A549 (cell line): Measurements from ENCODE around the gene PLSCR3. TPM values are rescaled to one million over a fixed set of nuclear protein-coding genes. Genes with fewer than 3 reads are reported as not detected.

Experiments
- ATAC-seq, 2 experiments: fragments of 200-7000 bp in 1 of 2; fragments of >200 bp in 1 of 2; cut with Nextera tagmentation in 1 of 2; cut with Tn5 transposase in 1 of 2; 3 replicates each; pipeline versions ENCODE4 v1.8.0 to v1.9.1; 2018 to 2020; ENCODE audit warnings: mild to moderate bottlenecking in 1 of 2, moderate library complexity in 1 of 2
- CTCF ChIA-PET: fragments of 300-600 bp; sonication (Branson Sonifier 250); formaldehyde crosslinking; extraction: SDS; loops from one replicate; lab custom pipeline; 2021; ENCODE audit warnings: antibody characterized with exemption, inconsistent platforms; lab: Yijun Ruan, JAX
- POLR2A ChIA-PET: fragments of 350-600 bp; formaldehyde crosslinking; extraction: SDS; loops from one replicate; lab custom pipeline; 2021; ENCODE audit warnings: antibody characterized with exemption, inconsistent platforms; lab: Yijun Ruan, JAX
- DNase-seq, 2 experiments: peaks; one replicate each; pipeline versions ENCODE4 v3.0.0 to v3.0.0-alpha.2; 2011 to 2016; ENCODE audit warnings: low read depth in 1 of 2, low spot score in 1 of 2
- FAIRE-seq: peaks from 2 replicates; lab custom pipeline; 2011; peaks lifted over from hg19 to GRCh38; lab: Jason Lieb, UNC
- H3K27ac ChIP-seq, 2 experiments: fragments of >200 bp; sonication (Bioruptor Twin); formaldehyde crosslinking; 3 replicates each; pipeline ENCODE4 v1.5.1; 2016 to 2017
- H3K4me1 ChIP-seq: fragments of >200 bp; sonication (Bioruptor Twin); formaldehyde crosslinking; 3 replicates; pipeline ENCODE4 v1.6.1; 2016
- H3K4me2 ChIP-seq: fragments of >200 bp; sonication (Bioruptor Twin); formaldehyde crosslinking; 3 replicates; pipeline ENCODE4 v1.6.1; 2016
- H3K4me3 ChIP-seq: fragments of >200 bp; sonication (Bioruptor Twin); formaldehyde crosslinking; 3 replicates; pipeline ENCODE4 v1.5.1; 2016
- H3K9me3 ChIP-seq: fragments of >200 bp; sonication (Bioruptor Twin); formaldehyde crosslinking; 3 replicates; pipeline ENCODE4 v1.6.1; 2016
- BCL3 ChIP-seq: fragments of >200 bp; sonication (Bioruptor Twin); formaldehyde crosslinking; IDR thresholded peaks from 3 replicates; pipeline ENCODE4 v1.6.1; 2016
- BHLHE40 ChIP-seq: IDR thresholded peaks from 2 replicates; pipeline ENCODE4 v1.6.1; 2012; ENCODE audit warnings: low read depth, low read length, inconsistent platforms
- CHD2 ChIP-seq: fragments of 150-350 bp; IDR thresholded peaks from 2 replicates; pipeline ENCODE4 v1.6.1; 2014; ENCODE audit warnings: low read length; ENCODE audit not compliant: partially characterized antibody
- E2F6 ChIP-seq: IDR thresholded peaks from 2 replicates; pipeline ENCODE4 v1.6.1; 2012; ENCODE audit warnings: low read depth, borderline replicate concordance
- EHF ChIP-seq: fragments of 250-450 bp; sonication (Bioruptor Pico); IDR thresholded peaks from 2 replicates; pipeline ENCODE4 v1.5.0; 2020; ENCODE audit warnings: mild to moderate bottlenecking
- EHMT2 ChIP-seq: fragments of 200-600 bp; sonication (generic); IDR thresholded peaks from 2 replicates; pipeline ENCODE4 v1.6.1; 2016; ENCODE audit warnings: antibody characterized with exemption, low read depth, mild to moderate bottlenecking, moderate library complexity
- EP300 ChIP-seq, 2 experiments: fragments of >200 bp; sonication (Bioruptor Twin); formaldehyde crosslinking; IDR thresholded peaks; 2 replicates in 1 of 2; 3 replicates in 1 of 2; pipeline ENCODE4 v1.6.1; 2016 to 2017
- FOSB ChIP-seq: fragments of 250-450 bp; sonication (Bioruptor Pico); IDR thresholded peaks from 2 replicates; pipeline ENCODE4 v1.5.0; 2020; ENCODE audit warnings: mild to moderate bottlenecking, moderate library complexity
- FOSL2 ChIP-seq, 2 experiments: fragments of 450-650 bp in 1 of 2; fragments of >200 bp in 1 of 2; sonication (Bioruptor Twin) in 1 of 2; formaldehyde crosslinking; IDR thresholded peaks; 2 replicates each; pipeline versions ENCODE4 v1.5.0 to v1.6.1; 2016 to 2020; ENCODE audit warnings: mild to moderate bottlenecking in 1 of 2, moderate library complexity in 1 of 2
- HEYL ChIP-seq: fragments of 250-450 bp; sonication (Bioruptor Pico); IDR thresholded peaks from 2 replicates; pipeline ENCODE4 v1.8.0; 2021; ENCODE audit warnings: mild to moderate bottlenecking, moderate library complexity
- HOXA7 ChIP-seq: fragments of 250-450 bp; sonication (Bioruptor Pico); IDR thresholded peaks from 2 replicates; pipeline ENCODE4 v1.5.0; 2020; ENCODE audit warnings: mild to moderate bottlenecking, moderate library complexity
- KDM5A ChIP-seq: fragments of 200-600 bp; sonication (generic); IDR thresholded peaks from 2 replicates; pipeline ENCODE4 v1.6.1; 2016; ENCODE audit warnings: antibody characterized with exemption, mild to moderate bottlenecking
- MAFK ChIP-seq: fragments of 450-650 bp; IDR thresholded peaks from 2 replicates; pipeline ENCODE4 v1.6.1; 2014; ENCODE audit not compliant: partially characterized antibody
- MAX ChIP-seq: IDR thresholded peaks from 2 replicates; pipeline ENCODE4 v1.6.1; 2012
- MYC ChIP-seq: IDR thresholded peaks from 2 replicates; pipeline ENCODE4 v1.6.1; 2012; ENCODE audit warnings: mild to moderate bottlenecking, inconsistent platforms, low read length, improper control_type of control experiment, borderline replicate concordance
- POLR2A ChIP-seq: IDR thresholded peaks from 2 replicates; pipeline ENCODE4 v1.6.1; 2012; ENCODE audit warnings: mild to moderate bottlenecking, low read length
- POLR2AphosphoS2 ChIP-seq: conservative IDR thresholded peaks from 2 replicates; pipeline ENCODE4 v1.6.1; 2012; ENCODE audit warnings: low read length, improper control_type of control experiment, inconsistent platforms
- RCOR1 ChIP-seq: fragments of 150-350 bp; IDR thresholded peaks from 2 replicates; pipeline ENCODE4 v1.6.1; 2014; ENCODE audit warnings: antibody characterized with exemption, low read length, low read depth
- SMC3 ChIP-seq: fragments of >200 bp; sonication (Bioruptor Twin); formaldehyde crosslinking; IDR thresholded peaks from 3 replicates; pipeline ENCODE4 v1.6.1; 2018; ENCODE audit warnings: inconsistent platforms
- TP53 ChIP-seq: fragments of 250-450 bp; sonication (Bioruptor Pico); IDR thresholded peaks from 2 replicates; pipeline ENCODE4 v1.5.0; 2021; ENCODE audit warnings: mild to moderate bottlenecking, moderate library complexity
- USF2 ChIP-seq: fragments of 450-650 bp; IDR thresholded peaks from 2 replicates; pipeline ENCODE4 v1.6.1; 2014; ENCODE audit warnings: antibody characterized with exemption
- ZC3H11A ChIP-seq: fragments of 450-650 bp; IDR thresholded peaks from 2 replicates; pipeline ENCODE4 v1.6.1; 2014; ENCODE audit warnings: antibody characterized with exemption, mild to moderate bottlenecking
- ZFP36 ChIP-seq: fragments of 450-650 bp; IDR thresholded peaks from 2 replicates; pipeline ENCODE4 v1.6.1; 2014; ENCODE audit warnings: borderline replicate concordance; ENCODE audit not compliant: partially characterized antibody
- ZNF302 ChIP-seq: fragments of 250-450 bp; sonication (Bioruptor Pico); IDR thresholded peaks from 2 replicates; pipeline ENCODE4 v1.9.0; 2021; ENCODE audit warnings: inconsistent platforms, mild to moderate bottlenecking, moderate library complexity
- WGBS: methylation state at CpG from one replicate; pipeline ENCODE4 v1.1.6; 2017; ENCODE audit errors: missing lambda C conversion rate; 5-methylcytosine and 5-hydroxymethylcytosine counted together
- polyA plus RNA-seq, 4 experiments: library from polyadenylated mRNA; depleted of rRNA in 3 of 4; stranded (reverse); fragments of >200 nt; fragmentation: RNase III in 1 of 4; extraction: RNeasy Plus Mini Kit Qiagen cat#74134 plus additional on column Dnase treatment in 1 of 4; gene quantifications; 2 replicates in 3 of 4; 3 replicates in 1 of 4; pipeline ENCODE4 v1.2.3, GENCODE V29; 2011 to 2017

PLSCR3 gene
- polyA plus RNA-seq, 2 of the 4 experiments (the other 2 are of a cell fraction), result 11.0 to 29.6 TPM

- TF ChIP-seq POLR2A, result no peak
- TF ChIP-seq ZFP36, result no peak
- no peak for TF ChIP-seq KDM5A
- TF ChIP-seq E2F6, result no peak
- no peak for TF ChIP-seq TP53 (CRISPR knock-in tag)
Measured at GRCh38 chr17:7431231-7431630, 36.9 kb upstream of the PLSCR3 start (continued).

- ChIA-PET POLR2A (interaction anchor here (1.0 kb wide), 1 partner anchor 9 kb away, joined by 3 read pairs; no protein-coding TSS in a partner anchor), CTCF (interaction anchor here (1.0 to 17.0 kb wide), 3 partner anchors 10 to 75 kb away, joined by 3 to 232 read pairs (median 18); partner anchors contain the start of genes KCTD11, SPEM1 and TMEM95)
- DNase-seq, result no peak
- no peak overlapping the region for H3K4me3 ChIP-seq
- no peak for ATAC-seq
- no peaks in the 10 kb centered on the region for H3K4me1 ChIP-seq
- H3K27ac ChIP-seq, result no peak overlapping the region
- no peak overlapping the region for H3K4me2 ChIP-seq
- FAIRE-seq, result no peak
- H3K9me3 ChIP-seq, result no peaks in the 10 kb centered on the region
- 79% methylated on average over 7 of the region's 10 CpGs for WGBS
- no peak for TF ChIP-seq ZNF302 (CRISPR knock-in tag)
- no peak for TF ChIP-seq EP300 (IDR thresholded peaks at IDR 0.05)
- TF ChIP-seq MYC, result no peak
- no peak for TF ChIP-seq MAFK
- no peak for TF ChIP-seq RCOR1
- TF ChIP-seq SMC3, result no peak
- no peak for TF ChIP-seq EHMT2
- TF ChIP-seq BCL3, result no peak
- no peak for TF ChIP-seq POLR2AphosphoS2
- no peak for TF ChIP-seq EHF (CRISPR knock-in tag)
- no peak for TF ChIP-seq HEYL
- no peak for TF ChIP-seq FOSB (CRISPR knock-in tag)
- no peak for TF ChIP-seq E2F6
Measured at GRCh38 chr17:7429722-7430121, 35.4 kb upstream of the PLSCR3 start.

GRCh38 chr17:7428557-7428956, 34.2 kb upstream of the PLSCR3 start, which contains the start of gene SPEM3:
Gene SPEM3 (plus strand): TSS chr17:7428857. CDS start chr17:7428903, 46 bp downstream.
- no peak within 1 kb of the TSS for H3K27ac ChIP-seq
- TF ChIP-seq MAX, result no peak
- TF ChIP-seq FOSL2 (IDR thresholded peaks at IDR 0.05), result no peak
- TF ChIP-seq FOSL2 (CRISPR knock-in tag; IDR thresholded peaks at IDR 0.05), result no peak
- no peak for TF ChIP-seq HOXA7 (CRISPR knock-in tag)
- no peak for TF ChIP-seq ZNF302 (CRISPR knock-in tag)
- TF ChIP-seq BHLHE40, result no peak
- TF ChIP-seq RCOR1, result no peak
- TF ChIP-seq USF2, result no peak
- TF ChIP-seq ZC3H11A, result no peak
- TF ChIP-seq EP300 (IDR thresholded peaks at IDR 0.05), result no peak
- TF ChIP-seq CHD2, result no peak
- no peak for TF ChIP-seq MAFK
- TF ChIP-seq ZFP36, result no peak
- no peak for TF ChIP-seq KDM5A
- no peak for TF ChIP-seq EHF (CRISPR knock-in tag)
- no peak for TF ChIP-seq E2F6
- TF ChIP-seq BCL3, result no peak
- no peak within 1 kb of the TSS for H3K4me3 ChIP-seq
- WGBS, result 36% methylated on average over 5 of the region's 5 CpGs
- ATAC-seq, result no peak
- ChIA-PET CTCF (interaction anchor here (0.7 to 17.0 kb wide), 3 partner anchors 73 to 132 kb away, joined by 3 to 232 read pairs (median 5); partner anchors contain the start of genes KCTD11 and TMEM95), POLR2A (no interaction called here)
- no peaks in the 10 kb centered on the region for H3K4me1 ChIP-seq
- no peaks in the 10 kb centered on the region for H3K9me3 ChIP-seq
- no peak for DNase-seq
- no peak within 1 kb of the TSS for H3K4me2 ChIP-seq
- no peak for FAIRE-seq
